Ramos (cell line): ENCODE data around the gene CAND2.
"Not testable (repeated sequence)": the region's sequence is repeated elsewhere in the genome, so short reads cannot be mapped to it uniquely, and the experiment has no call there.

Source experiments
- in situ Hi-C: fragments of 300-500 bp; cut with MboI; formaldehyde crosslinking; loops from one replicate; pipeline ENCODE4 v1.14.3; 2022; ENCODE audit warnings: low sequenced_read_pairs; ENCODE audit not compliant: unreplicated experiment

CAND2 gene

GRCh38 chr3:12828751-12829150 lies 32.3 kb downstream of the CAND2 start:
- in situ Hi-C loops, result no loop called here

GRCh38 chr3:12829404-12829803 lies 32.9 kb downstream of the CAND2 start:
- in situ Hi-C loops, result no loop called here

- in situ Hi-C loops, result no loop called here
Measured at GRCh38 chr3:12829886-12830784, 33.7 kb downstream of the CAND2 start.

GRCh38 chr3:12830785-12831156 lies 34.3 kb downstream of the CAND2 start:
- in situ Hi-C loops, result no loop called here

- in situ Hi-C loops, result no loop called here
Measured at GRCh38 chr3:12831301-12831866, 34.9 kb downstream of the CAND2 start.

- in situ Hi-C loops, result no loop called here
Measured at GRCh38 chr3:12832350-12833221, 36.1 kb downstream of the CAND2 start.

- in situ Hi-C loops, result no loop called here
Measured at GRCh38 chr3:12833222-12834161, 37.0 kb downstream of the CAND2 start.

- in situ Hi-C loops, result no loop called here
Measured at GRCh38 chr3:12835052-12835665, 38.7 kb downstream of the CAND2 start.

- in situ Hi-C loops, result no loop called here
Measured at GRCh38 chr3:12837295-12837986, 41.0 kb downstream of the CAND2 start.

- in situ Hi-C loops, result no loop called here
Measured at GRCh38 chr3:12838179-12838965, 41.9 kb downstream of the CAND2 start.

- in situ Hi-C loops, result no loop called here
Measured at GRCh38 chr3:12839156-12839946, 42.9 kb downstream of the CAND2 start.

GRCh38 chr3:12840148-12840547 lies 43.7 kb downstream of the CAND2 start:
- in situ Hi-C loops, result not testable (repeated sequence)

GRCh38 chr3:12840591-12841148 lies 44.2 kb downstream of the CAND2 start:
- in situ Hi-C loops, result no loop called here

GRCh38 chr3:12841149-12841969 lies 44.9 kb downstream of the CAND2 start, which contains the start of gene RPL32:
Gene RPL32 (minus strand): TSS chr3:12841565. CDS start chr3:12840237, 1,328 bp downstream.
- in situ Hi-C loops, result no loop called here

GRCh38 chr3:12841970-12842328 lies 45.5 kb downstream of the CAND2 start:
- in situ Hi-C loops, result no loop called here

GRCh38 chr3:12842469-12842868 lies 46.0 kb downstream of the CAND2 start:
- in situ Hi-C loops, result no loop called here
